Osteocyte (in vitro differentiated cells): Measurements from ENCODE around the gene TOM1L2. TPM values are rescaled to one million over a fixed set of nuclear protein-coding genes. Genes with fewer than 3 reads are reported as not detected.
A peak's percentile ranks its signal among the peaks of the same experiment; 100 is the strongest.

ENCODE experiments used
- DNase-seq: peaks from one replicate; pipeline ENCODE4 v3.0.0; 2021; ENCODE audit warnings: mixed read lengths; ENCODE audit not compliant: unreplicated experiment; ENCODE audit errors: extremely low spot score
- H3K27ac Mint-ChIP-seq: one replicate; pipeline ENCODE4 v1.8.0; 2021; ENCODE audit warnings: mild to moderate bottlenecking, mixed read lengths; ENCODE audit not compliant: unreplicated experiment
- H3K27me3 Mint-ChIP-seq: one replicate; pipeline ENCODE4 v1.8.0; 2021; ENCODE audit warnings: mixed read lengths; ENCODE audit not compliant: unreplicated experiment
- H3K36me3 Mint-ChIP-seq: one replicate; pipeline ENCODE4 v1.8.0; 2021; ENCODE audit warnings: mixed read lengths; ENCODE audit not compliant: unreplicated experiment
- H3K4me1 Mint-ChIP-seq: one replicate; pipeline ENCODE4 v1.8.0; 2021; ENCODE audit warnings: mixed read lengths; ENCODE audit not compliant: unreplicated experiment
- H3K4me3 Mint-ChIP-seq: one replicate; pipeline ENCODE4 v1.8.0; 2021; ENCODE audit warnings: mild to moderate bottlenecking, moderate library complexity, mixed read lengths; ENCODE audit not compliant: unreplicated experiment
- H3K9me3 Mint-ChIP-seq: one replicate; pipeline ENCODE4 v1.8.0; 2021; ENCODE audit warnings: mixed read lengths; ENCODE audit not compliant: unreplicated experiment
- CTCF ChIP-seq: fragments of 200-600 bp; sonication (generic); IDR thresholded peaks from 2 replicates; pipeline ENCODE4 v1.5.0; 2021; ENCODE audit warnings: antibody characterized with exemption, mild to moderate bottlenecking, moderate library complexity
- total RNA-seq: library from RNA; stranded (reverse); gene quantifications from 2 replicates; pipeline ENCODE4 v1.2.1, GENCODE V29; 2021

Gene TOM1L2
- total RNA-seq, 1 donor from 2014 or later, result 69.7 TPM

GRCh38 chr17:17813055-17813724, 159.0 kb downstream of the TOM1L2 start:
- Mint-ChIP-seq H3K4me3 (no peak overlapping the region), H3K9me3 (no peaks in the 10 kb centered on the region), H3K27me3 (no peaks in the 10 kb centered on the region), H3K36me3 (peaks cover 3% of the 10 kb centered on the region), H3K27ac (no peak overlapping the region), H3K4me1 (peaks cover 31% of the 10 kb centered on the region)
- TF ChIP-seq CTCF, result no peak
- DNase-seq, result no peak

GRCh38 chr17:17812211-17813054, 159.8 kb downstream of the TOM1L2 start:
- H3K4me3 Mint-ChIP-seq, result no peak overlapping the region
- no peaks in the 10 kb centered on the region for H3K9me3 Mint-ChIP-seq
- peak; percentile 100 for TF ChIP-seq CTCF
- peaks cover 34% of the 10 kb centered on the region for H3K4me1 Mint-ChIP-seq
- H3K36me3 Mint-ChIP-seq, result no peaks in the 10 kb centered on the region
- DNase-seq, result peak; percentile 91
- H3K27ac Mint-ChIP-seq, result peak overlapping the region; percentile 60
- H3K27me3 Mint-ChIP-seq, result no peaks in the 10 kb centered on the region

- DNase-seq, result no peak
- no peaks in the 10 kb centered on the region for H3K36me3 Mint-ChIP-seq
- H3K4me3 Mint-ChIP-seq, result no peak overlapping the region
- H3K9me3 Mint-ChIP-seq, result no peaks in the 10 kb centered on the region
- TF ChIP-seq CTCF, result no peak
- H3K27me3 Mint-ChIP-seq, result no peaks in the 10 kb centered on the region
- peaks cover 34% of the 10 kb centered on the region for H3K4me1 Mint-ChIP-seq
- peak overlapping the region; percentile 60 for H3K27ac Mint-ChIP-seq
Observed at GRCh38 chr17:17811381-17812210, 160.6 kb downstream of the TOM1L2 start.

- no peak for TF ChIP-seq CTCF
- DNase-seq, result no peak
- Mint-ChIP-seq H3K4me1 (peaks cover 34% of the 10 kb centered on the region), H3K27me3 (no peaks in the 10 kb centered on the region), H3K4me3 (no peak overlapping the region), H3K36me3 (peaks cover 4% of the 10 kb centered on the region), H3K27ac (no peak overlapping the region), H3K9me3 (no peaks in the 10 kb centered on the region)
Observed at GRCh38 chr17:17810895-17811248, 161.3 kb downstream of the TOM1L2 start.
